H54 (cell line): Measurements from ENCODE around the gene TMEM9.

Experiments
- DNase-seq: peaks from one replicate; pipeline ENCODE4 v3.0.0; 2011; ENCODE audit warnings: low spot score, mixed read lengths; ENCODE audit not compliant: insufficient read length
- FAIRE-seq: peaks from 3 replicates; lab custom pipeline; 2011; peaks lifted over from hg19 to GRCh38; lab: Jason Lieb, UNC
- POLR2A ChIP-seq: IDR thresholded peaks from 2 replicates; pipeline ENCODE4 v1.6.1; 2011; ENCODE audit warnings: low read depth, mild to moderate bottlenecking, low read length

Gene TMEM9

GRCh38 chr1:201110138-201110537 is 44.1 kb downstream of the TMEM9 start:
- FAIRE-seq (no peak), DNase-seq (no peak)
- TF ChIP-seq POLR2A = no peak

GRCh38 chr1:201109651-201110050 is 44.6 kb downstream of the TMEM9 start:
- TF ChIP-seq POLR2A = no peak
- DNase-seq (no peak), FAIRE-seq (no peak)

GRCh38 chr1:201108614-201109013 is 45.7 kb downstream of the TMEM9 start:
- no peak for TF ChIP-seq POLR2A
- FAIRE-seq (no peak), DNase-seq (no peak)

GRCh38 chr1:201105688-201106087 is 48.6 kb downstream of the TMEM9 start:
- TF ChIP-seq POLR2A = no peak
- no peak for FAIRE-seq
- DNase-seq = no peak

- DNase-seq (no peak), FAIRE-seq (no peak)
- TF ChIP-seq POLR2A = no peak
Observed at GRCh38 chr1:201104141-201104540, 50.1 kb downstream of the TMEM9 start.

- DNase-seq (no peak), FAIRE-seq (no peak)
- TF ChIP-seq POLR2A = no peak
Observed at GRCh38 chr1:201103666-201104065, 50.6 kb downstream of the TMEM9 start.

- no peak for TF ChIP-seq POLR2A
- no peak for FAIRE-seq
- no peak for DNase-seq
Observed at GRCh38 chr1:201100169-201100930, 53.9 kb downstream of the TMEM9 start.

GRCh38 chr1:201098992-201099677 is 55.1 kb downstream of the TMEM9 start:
- no peak for TF ChIP-seq POLR2A
- no peak for FAIRE-seq
- DNase-seq = no peak

GRCh38 chr1:201096977-201097856 is 57.1 kb downstream of the TMEM9 start:
- DNase-seq (no peak), FAIRE-seq (no peak)
- no peak for TF ChIP-seq POLR2A

GRCh38 chr1:201096041-201096461 is 58.2 kb downstream of the TMEM9 start:
- FAIRE-seq = no peak
- TF ChIP-seq POLR2A = no peak
- no peak for DNase-seq

GRCh38 chr1:201095581-201095980 is 58.7 kb downstream of the TMEM9 start:
- FAIRE-seq (no peak), DNase-seq (no peak)
- TF ChIP-seq POLR2A = no peak

GRCh38 chr1:201094832-201095231 is 59.4 kb downstream of the TMEM9 start:
- FAIRE-seq = no peak
- no peak for DNase-seq
- no peak for TF ChIP-seq POLR2A

GRCh38 chr1:201093962-201094361 is 60.3 kb downstream of the TMEM9 start:
- TF ChIP-seq POLR2A = no peak
- FAIRE-seq = no peak
- DNase-seq = no peak

- no peak for TF ChIP-seq POLR2A
- FAIRE-seq (no peak), DNase-seq (no peak)
Observed at GRCh38 chr1:201093561-201093960, 60.7 kb downstream of the TMEM9 start.
